ENCODE results near the gene PLTP.

PLTP gene

GRCh38 chr20:45913116-45913515 is 1.2 kb upstream of the PLTP start:
- no peak overlapping the region for H3K27ac ChIP-seq (ENCODE audit: poor library complexity, severe bottlenecking)
- ATAC-seq (ENCODE audit: low read depth) (no peak), DNase-seq (ENCODE audit: low spot score) (no peak)

DNA sequence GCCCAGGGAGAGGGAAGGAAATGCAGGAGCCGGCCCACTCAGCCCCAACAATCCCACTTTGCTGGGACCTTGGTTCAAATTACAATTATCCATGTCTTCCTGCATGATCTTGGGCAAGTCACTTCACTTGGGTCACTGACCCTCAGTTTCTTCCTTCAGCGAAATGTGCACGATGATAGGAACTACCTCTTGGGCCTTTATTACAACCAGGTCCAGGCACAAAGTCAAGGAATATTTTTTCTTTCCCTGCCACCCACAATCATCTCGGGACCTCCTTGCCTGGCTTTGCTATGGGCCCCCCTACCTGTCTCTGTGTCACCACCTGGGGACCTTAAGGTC is 358 bp upstream of the PLTP start:
- TF ChIP-seq, protein P1, sequence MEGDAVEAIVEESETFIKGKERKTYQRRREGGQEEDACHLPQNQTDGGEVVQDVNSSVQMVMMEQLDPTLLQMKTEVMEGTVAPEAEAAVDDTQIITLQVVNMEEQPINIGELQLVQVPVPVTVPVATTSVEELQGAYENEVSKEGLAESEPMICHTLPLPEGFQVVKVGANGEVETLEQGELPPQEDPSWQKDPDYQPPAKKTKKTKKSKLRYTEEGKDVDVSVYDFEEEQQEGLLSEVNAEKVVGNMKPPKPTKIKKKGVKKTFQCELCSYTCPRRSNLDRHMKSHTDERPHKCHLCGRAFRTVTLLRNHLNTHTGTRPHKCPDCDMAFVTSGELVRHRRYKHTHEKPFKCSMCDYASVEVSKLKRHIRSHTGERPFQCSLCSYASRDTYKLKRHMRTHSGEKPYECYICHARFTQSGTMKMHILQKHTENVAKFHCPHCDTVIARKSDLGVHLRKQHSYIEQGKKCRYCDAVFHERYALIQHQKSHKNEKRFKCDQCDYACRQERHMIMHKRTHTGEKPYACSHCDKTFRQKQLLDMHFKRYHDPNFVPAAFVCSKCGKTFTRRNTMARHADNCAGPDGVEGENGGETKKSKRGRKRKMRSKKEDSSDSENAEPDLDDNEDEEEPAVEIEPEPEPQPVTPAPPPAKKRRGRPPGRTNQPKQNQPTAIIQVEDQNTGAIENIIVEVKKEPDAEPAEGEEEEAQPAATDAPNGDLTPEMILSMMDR (IDR thresholded peaks at IDR 0.05; ENCODE audit: poor library complexity, severe bottlenecking), result no peak
- Histone ChIP-seq H3K36me3 (ENCODE audit: low read depth) (no peaks in the 10 kb centered on the region), H3K4me3 (ENCODE audit: severe bottlenecking) (peak overlapping the region; percentile 15), H3K27me3 (ENCODE audit: insufficient read depth, poor library complexity, severe bottlenecking) (no peaks in the 10 kb centered on the region), H3K27ac (ENCODE audit: poor library complexity, severe bottlenecking) (no peak overlapping the region), H3K4me1 (ENCODE audit: insufficient read depth, poor library complexity, severe bottlenecking) (peaks cover 15% of the 10 kb centered on the region), H3K9me3 (ENCODE audit: severe bottlenecking) (no peaks in the 10 kb centered on the region)
- no peak for DNase-seq (ENCODE audit: low spot score)
- ATAC-seq (ENCODE audit: low read depth), result no peak

More at GRCh38 chr20:45913116-45913515, 1.2 kb upstream of the PLTP start:
- Histone ChIP-seq H3K36me3 (ENCODE audit: low read depth) (no peaks in the 10 kb centered on the region), H3K4me3 (ENCODE audit: severe bottlenecking) (no peak overlapping the region), H3K4me1 (ENCODE audit: insufficient read depth, poor library complexity, severe bottlenecking) (peaks cover 15% of the 10 kb centered on the region), H3K27me3 (ENCODE audit: insufficient read depth, poor library complexity, severe bottlenecking) (no peaks in the 10 kb centered on the region), H3K9me3 (ENCODE audit: severe bottlenecking) (no peaks in the 10 kb centered on the region)
- TF ChIP-seq, protein P1 (IDR thresholded peaks at IDR 0.05; ENCODE audit: poor library complexity, severe bottlenecking), result no peak

DNA sequence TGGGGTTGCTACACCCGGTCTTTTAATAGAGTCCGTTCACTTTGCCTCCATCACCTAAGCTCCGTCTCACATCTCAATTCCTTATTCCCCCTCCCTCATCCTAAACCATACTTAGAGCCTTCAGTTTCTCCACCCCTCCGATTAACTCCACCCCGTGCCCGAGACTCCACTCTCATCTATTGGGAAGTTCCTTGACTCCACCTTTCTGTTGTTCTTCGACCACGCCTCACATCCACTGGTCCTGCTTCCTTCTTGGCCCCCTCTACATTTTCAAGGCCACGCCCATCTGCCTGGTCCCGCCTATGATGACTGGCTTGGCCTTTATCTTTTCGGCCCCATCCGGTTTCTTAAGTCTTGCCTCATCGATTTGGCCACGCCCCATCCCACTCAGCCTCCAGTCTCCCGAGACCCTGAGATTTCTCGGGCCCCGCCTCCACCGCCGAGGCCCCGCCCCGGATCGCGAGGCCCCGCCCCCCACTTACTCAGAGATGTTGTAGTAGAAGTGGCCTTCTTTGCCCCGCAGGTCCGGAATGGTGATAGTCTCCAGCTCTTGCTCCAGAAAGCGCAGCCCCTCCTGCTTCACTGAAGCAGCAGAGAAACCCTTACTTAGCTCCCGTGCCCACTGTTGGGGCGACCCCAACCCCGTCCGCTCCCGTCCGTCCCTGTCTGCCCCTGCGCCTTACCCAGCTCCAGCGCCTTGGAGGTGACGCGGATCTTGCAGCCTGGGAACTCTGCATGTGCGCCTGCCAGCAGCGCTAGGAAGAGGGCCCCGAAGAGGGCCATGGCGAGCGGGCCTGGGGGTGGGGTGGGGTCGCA is 1.1 kb downstream of the PLTP start:
- DNase-seq (ENCODE audit: low spot score) (peak; percentile 100), ATAC-seq (ENCODE audit: low read depth) (peak; percentile 86)
- TF ChIP-seq, protein P1 (IDR thresholded peaks at IDR 0.05; ENCODE audit: poor library complexity, severe bottlenecking), result no peak
- Histone ChIP-seq H3K4me3 (ENCODE audit: severe bottlenecking) (peak overlapping the region; percentile 15), H3K27me3 (ENCODE audit: insufficient read depth, poor library complexity, severe bottlenecking) (no peaks in the 10 kb centered on the region), H3K36me3 (ENCODE audit: low read depth) (no peaks in the 10 kb centered on the region), H3K4me1 (ENCODE audit: insufficient read depth, poor library complexity, severe bottlenecking) (peaks cover 19% of the 10 kb centered on the region), H3K27ac (ENCODE audit: poor library complexity, severe bottlenecking) (no peak overlapping the region), H3K9me3 (ENCODE audit: severe bottlenecking) (no peaks in the 10 kb centered on the region)

DNA sequence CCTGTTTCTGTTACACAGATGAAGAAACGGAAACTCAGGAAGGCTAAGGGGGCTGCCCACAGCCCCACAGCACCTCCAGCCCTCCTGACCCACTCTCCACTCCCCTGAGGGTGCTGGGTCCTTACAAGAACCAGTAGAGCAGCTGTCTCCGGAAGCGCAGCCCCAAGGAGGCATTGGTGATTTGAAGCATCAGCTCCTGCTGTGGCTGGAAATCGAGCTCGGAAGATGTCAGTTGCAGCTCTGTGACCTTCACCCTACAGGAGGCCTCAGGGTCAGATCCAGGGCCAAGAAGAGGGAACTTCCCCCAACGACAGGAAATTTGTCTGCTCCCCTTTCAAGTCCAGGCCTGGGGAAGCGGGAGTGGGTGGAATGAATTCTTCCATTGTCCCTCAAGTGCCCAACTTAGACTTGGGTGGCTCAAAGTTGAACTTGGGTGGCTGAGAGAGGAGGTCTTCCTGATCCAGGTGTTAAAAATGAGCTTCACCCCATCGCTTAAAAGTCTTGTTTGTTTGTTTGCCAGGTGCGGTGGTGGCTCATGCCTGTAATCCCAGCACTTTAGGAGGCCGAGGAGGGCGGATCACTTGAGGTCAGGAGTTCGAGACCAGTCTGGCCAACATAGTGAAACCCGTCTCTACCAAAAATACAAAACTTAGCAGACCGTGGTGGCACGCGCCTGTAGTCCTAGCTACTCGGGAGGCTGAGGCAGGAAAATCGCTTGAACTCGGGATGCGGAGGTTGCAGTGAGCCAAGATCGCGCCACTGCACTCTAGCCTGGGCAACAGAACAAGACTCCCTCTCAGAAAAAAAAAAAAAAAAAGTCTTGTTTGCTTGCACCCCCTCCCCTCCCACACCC is 1.9 kb downstream of the PLTP start:
- no peak for ATAC-seq (ENCODE audit: low read depth)
- H3K27me3 ChIP-seq (ENCODE audit: insufficient read depth, poor library complexity, severe bottlenecking), result no peaks in the 10 kb centered on the region
- no peak for DNase-seq (ENCODE audit: low spot score)
- H3K4me3 ChIP-seq (ENCODE audit: severe bottlenecking), result no peak overlapping the region
- no peak overlapping the region for H3K27ac ChIP-seq (ENCODE audit: poor library complexity, severe bottlenecking)
- TF ChIP-seq, protein P1 (IDR thresholded peaks at IDR 0.05; ENCODE audit: poor library complexity, severe bottlenecking), result no peak
- H3K4me1 ChIP-seq (ENCODE audit: insufficient read depth, poor library complexity, severe bottlenecking), result peaks cover 25% of the 10 kb centered on the region
- no peaks in the 10 kb centered on the region for H3K9me3 ChIP-seq (ENCODE audit: severe bottlenecking)
- no peaks in the 10 kb centered on the region for H3K36me3 ChIP-seq (ENCODE audit: low read depth)
